DND-41 (cell line): ENCODE measurements around the gene AP1S3.

Experiments used
- EZH2 ChIP-seq: IDR thresholded peaks from 3 replicates; pipeline ENCODE4 v1.6.1; 2012; ENCODE audit warnings: borderline replicate concordance, low read depth, mild to moderate bottlenecking, moderate library complexity, low read length, inconsistent platforms; ENCODE audit not compliant: severe bottlenecking
- TF ChIP-seq, protein P1 (sequence below): IDR thresholded peaks from 2 replicates; pipeline ENCODE4 v1.5.1; 2012; ENCODE audit warnings: borderline replicate concordance, low read length, moderate library complexity, mild to moderate bottlenecking; ENCODE audit not compliant: poor library complexity, severe bottlenecking; ENCODE audit errors: extremely low read depth

DNA sequence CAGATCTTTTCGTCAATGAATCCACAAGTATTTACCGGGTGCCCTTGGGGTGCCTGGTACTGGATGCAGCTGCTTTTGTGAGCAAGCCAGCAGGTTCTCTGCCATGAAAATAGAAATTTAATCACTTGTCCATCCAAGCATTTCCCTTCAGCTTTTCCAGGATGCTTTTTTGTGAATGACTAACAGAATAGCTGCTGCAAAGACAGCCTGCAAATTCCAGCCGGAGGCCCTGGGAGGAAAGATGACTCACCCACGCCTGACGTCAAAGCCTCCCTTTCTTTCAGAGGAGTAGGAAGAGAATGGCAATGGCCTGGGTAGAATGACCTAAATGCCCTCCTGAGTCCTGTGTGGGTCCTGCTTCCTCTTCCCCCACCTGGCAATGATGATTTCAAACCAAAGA, 111.9 kb downstream of the AP1S3 start:
- TF ChIP-seq, protein P1, sequence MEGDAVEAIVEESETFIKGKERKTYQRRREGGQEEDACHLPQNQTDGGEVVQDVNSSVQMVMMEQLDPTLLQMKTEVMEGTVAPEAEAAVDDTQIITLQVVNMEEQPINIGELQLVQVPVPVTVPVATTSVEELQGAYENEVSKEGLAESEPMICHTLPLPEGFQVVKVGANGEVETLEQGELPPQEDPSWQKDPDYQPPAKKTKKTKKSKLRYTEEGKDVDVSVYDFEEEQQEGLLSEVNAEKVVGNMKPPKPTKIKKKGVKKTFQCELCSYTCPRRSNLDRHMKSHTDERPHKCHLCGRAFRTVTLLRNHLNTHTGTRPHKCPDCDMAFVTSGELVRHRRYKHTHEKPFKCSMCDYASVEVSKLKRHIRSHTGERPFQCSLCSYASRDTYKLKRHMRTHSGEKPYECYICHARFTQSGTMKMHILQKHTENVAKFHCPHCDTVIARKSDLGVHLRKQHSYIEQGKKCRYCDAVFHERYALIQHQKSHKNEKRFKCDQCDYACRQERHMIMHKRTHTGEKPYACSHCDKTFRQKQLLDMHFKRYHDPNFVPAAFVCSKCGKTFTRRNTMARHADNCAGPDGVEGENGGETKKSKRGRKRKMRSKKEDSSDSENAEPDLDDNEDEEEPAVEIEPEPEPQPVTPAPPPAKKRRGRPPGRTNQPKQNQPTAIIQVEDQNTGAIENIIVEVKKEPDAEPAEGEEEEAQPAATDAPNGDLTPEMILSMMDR = no peak
- no peak for TF ChIP-seq EZH2
